ENCODE results near the gene C15orf61.

C15orf61 gene

DNA sequence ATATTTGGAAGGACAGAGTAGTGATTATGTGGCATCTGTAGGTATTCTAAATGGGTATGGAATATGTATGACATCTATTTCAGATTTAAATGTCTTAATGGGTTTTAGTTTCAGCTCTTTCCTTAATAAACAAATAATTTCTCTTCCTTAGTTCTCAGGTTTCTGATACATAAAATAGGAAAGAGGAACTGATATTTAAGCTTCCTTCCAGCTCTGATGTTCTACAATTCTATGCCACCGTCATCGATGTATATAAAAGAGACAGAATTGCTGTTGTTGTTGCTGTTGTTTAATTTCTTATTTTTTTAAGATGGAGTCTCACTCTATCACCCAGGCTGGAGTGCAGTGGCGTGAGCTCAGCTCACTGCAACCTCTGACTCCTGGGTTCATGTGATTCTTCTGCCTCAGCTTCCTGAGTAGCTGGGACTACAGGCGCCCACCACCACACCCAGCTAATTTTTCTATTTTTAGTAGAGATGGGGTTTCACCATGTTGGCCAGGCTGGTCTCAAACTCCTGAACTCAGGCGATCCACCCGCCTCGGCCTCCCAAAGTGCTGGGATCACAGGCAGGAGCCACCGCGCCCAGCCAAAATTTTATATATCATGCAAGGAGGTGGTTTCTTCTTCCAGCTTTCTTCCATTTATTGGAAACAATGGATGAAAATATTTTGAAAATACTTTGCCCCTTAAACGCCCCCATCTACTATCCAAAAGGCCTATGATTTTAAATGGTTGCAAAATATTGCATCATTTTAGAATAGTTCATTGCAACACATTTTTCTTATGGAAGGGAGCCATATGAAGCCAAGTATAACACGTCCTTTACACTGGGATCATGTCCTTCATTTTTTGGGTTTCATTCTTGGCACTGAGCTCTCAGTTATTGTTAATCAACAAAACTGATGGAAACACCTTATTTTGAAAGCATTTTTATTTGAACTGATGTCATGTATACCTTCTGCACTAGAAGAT is 13.9 kb upstream of the C15orf61 start:
- no peak for TF ChIP-seq GATA1 (IDR thresholded peaks at IDR 0.05; ENCODE audit: low read depth, low read length)
- TF ChIP-seq POLR2A (IDR thresholded peaks at IDR 0.05; ENCODE audit: low read length): no peak
- peak in 1 of 2 experiments; percentile 23 for DNase-seq

- TF ChIP-seq POLR2A (IDR thresholded peaks at IDR 0.05; ENCODE audit: low read length): no peak
- TF ChIP-seq GATA1 (IDR thresholded peaks at IDR 0.05; ENCODE audit: low read depth, low read length): no peak
- no peak for DNase-seq
Measured at GRCh38 chr15:67508407-67508806, 12.5 kb upstream of the C15orf61 start.

DNA sequence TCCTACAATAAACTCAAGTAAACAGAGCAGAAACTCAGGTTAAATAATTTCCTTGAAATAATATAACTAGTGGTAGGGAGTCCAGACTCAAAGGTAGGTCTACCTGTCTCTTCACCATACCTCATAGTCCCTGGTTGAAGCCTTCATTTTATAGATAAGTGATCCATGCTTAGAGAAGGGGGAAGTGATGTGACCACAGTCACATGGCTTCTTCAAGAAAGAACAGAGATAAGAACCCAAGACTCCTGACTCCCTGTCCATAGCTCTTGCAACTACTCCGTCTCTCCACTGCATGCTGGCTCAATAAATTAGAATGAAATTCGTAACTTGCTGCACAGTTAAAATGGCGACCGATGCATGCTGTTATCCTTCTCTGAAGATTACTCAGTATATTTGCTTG is 11.0 kb upstream of the C15orf61 start:
- peak; percentile 7 to 17 for DNase-seq
- TF ChIP-seq GATA1 (IDR thresholded peaks at IDR 0.05; ENCODE audit: low read depth, low read length) (no peak), POLR2A (IDR thresholded peaks at IDR 0.05; ENCODE audit: low read length) (no peak)

DNA sequence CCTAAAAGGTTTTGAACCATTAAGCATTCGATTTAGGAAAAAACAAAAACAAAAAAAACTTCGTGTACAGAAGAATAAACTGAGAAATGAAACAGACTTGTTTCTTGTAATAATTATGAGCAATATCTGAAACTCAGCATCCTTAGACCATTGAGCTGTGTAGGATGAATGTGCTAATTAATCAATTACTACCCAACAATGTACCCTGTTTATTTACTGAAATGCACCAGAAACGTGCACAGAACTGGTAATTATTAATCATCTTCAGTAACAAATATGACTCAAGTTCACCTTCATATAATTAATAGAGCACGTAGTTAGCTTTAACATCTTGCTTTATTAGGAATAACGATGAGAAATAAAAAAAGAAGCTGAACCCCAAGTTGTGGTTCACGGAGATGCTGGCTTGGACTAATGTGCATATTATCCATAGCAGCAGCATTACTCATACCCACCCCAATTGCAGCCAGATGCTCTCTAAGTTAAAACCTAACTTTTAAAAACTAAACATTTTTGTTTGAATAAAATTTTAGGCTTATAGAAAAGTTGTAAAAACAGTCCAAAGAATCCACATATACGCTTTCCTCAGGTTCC is 10.2 kb upstream of the C15orf61 start:
- no peak for DNase-seq
- TF ChIP-seq GATA1 (IDR thresholded peaks at IDR 0.05; ENCODE audit: low read depth, low read length): no peak
- no peak for TF ChIP-seq POLR2A (IDR thresholded peaks at IDR 0.05; ENCODE audit: low read length)

DNA sequence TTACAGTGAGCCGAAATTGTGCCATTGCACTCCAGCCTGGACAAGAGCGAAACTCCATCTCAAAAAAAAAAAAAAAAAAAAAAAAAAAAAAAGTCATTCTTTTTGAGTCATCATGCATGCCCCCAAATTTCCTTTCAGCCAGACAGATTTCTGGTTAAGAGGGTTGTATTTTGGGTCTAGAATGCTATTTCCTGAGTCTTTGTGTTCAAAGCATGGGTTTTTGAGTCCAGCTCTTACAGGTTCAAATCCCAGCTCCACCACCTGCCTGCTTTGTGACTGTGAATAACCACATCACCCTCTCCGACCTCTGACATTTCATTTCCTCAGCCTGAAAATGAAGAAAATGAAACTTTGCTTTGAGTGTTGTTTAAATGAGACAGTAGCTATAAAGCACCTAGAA is 9.3 kb upstream of the C15orf61 start:
- DNase-seq: no peak
- no peak for TF ChIP-seq GATA1 (IDR thresholded peaks at IDR 0.05; ENCODE audit: low read depth, low read length)
- no peak for TF ChIP-seq POLR2A (IDR thresholded peaks at IDR 0.05; ENCODE audit: low read length)

GRCh38 chr15:67512140-67512539 is 8.8 kb upstream of the C15orf61 start:
- TF ChIP-seq POLR2A (IDR thresholded peaks at IDR 0.05; ENCODE audit: low read length): no peak
- TF ChIP-seq GATA1 (IDR thresholded peaks at IDR 0.05; ENCODE audit: low read depth, low read length): no peak
- DNase-seq: no peak

GRCh38 chr15:67512933-67513714 is 7.8 kb upstream of the C15orf61 start:
- TF ChIP-seq GATA1 (IDR thresholded peaks at IDR 0.05; ENCODE audit: low read depth, low read length) (no peak), POLR2A (IDR thresholded peaks at IDR 0.05; ENCODE audit: low read length) (no peak)
- DNase-seq: no peak

DNA sequence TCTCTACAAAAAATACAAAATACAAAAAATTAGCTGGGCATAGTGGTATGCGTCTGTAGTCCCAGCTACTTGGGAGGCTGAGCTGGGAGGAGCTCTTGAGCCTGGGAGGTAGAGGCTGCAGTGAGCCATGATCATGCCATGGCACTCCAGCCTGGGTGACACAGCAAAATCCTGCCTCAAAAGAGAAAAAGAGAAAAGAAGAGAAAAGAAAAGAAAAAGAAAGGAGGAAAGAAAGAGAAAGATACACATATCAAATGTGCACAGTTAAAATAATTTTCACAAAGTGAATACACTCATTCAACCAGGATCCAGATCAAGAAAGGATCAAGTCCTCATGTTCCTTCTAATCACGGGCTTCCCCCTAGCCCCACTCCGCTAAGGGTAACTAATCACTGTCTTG is 5.8 kb upstream of the C15orf61 start:
- TF ChIP-seq POLR2A (IDR thresholded peaks at IDR 0.05; ENCODE audit: low read length) (no peak), GATA1 (IDR thresholded peaks at IDR 0.05; ENCODE audit: low read depth, low read length) (no peak)
- DNase-seq: no peak

DNA sequence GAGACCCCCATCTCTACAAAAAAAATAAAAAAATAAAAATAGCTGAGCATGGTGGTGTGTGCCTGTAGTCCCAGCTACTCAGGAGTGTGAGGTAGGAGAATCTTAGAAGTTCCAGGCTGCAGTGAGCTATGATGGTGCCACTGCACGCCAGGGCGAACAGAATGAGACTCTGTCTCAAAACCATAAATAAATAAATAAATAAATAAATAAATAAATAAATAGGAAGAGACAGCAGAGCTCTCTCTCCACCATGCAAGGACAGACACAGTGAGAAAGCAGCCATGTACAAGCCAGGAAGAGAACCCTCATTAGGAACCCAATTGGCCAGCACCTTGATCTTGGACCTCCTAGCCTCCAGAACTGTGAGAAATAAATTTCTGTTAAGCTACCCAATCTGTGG is 5.4 kb upstream of the C15orf61 start:
- TF ChIP-seq POLR2A (IDR thresholded peaks at IDR 0.05; ENCODE audit: low read length): no peak
- TF ChIP-seq GATA1 (IDR thresholded peaks at IDR 0.05; ENCODE audit: low read depth, low read length): no peak

DNA sequence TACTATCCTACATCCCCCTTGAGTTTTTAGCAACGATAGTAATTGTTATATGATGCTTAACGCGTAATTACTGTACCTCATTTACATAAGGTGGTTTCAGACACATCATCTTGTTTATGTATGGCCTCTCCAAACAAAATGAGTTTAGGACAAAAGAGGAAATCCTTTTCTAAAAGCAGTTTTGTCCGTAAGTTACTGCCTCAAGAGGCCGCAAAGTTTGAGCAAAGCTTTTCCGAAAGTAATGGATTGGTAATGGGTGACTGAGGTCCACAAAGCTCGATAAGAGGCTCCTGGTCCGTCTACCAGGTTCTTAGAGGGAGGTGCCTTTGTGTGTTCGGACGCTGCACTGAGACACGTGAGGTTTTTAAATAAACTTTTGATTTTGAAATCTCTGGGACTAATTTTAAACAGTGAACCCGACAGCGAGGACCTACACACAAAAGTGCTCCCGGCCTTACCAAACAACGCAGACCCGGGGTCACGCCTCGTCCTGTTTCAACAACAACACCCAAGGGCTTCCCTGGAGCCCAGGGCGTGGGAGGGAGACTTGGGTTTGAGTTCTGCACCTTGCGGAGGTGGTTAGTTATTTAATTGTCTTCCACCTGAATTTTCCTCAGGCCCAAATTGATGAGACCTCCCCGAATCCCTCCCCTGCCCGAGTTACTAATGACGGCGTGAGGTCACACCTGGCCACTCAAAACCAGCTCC is 456 bp upstream of the C15orf61 start:
- DNase-seq: no peak
- TF ChIP-seq GATA1 (IDR thresholded peaks at IDR 0.05; ENCODE audit: low read depth, low read length) (no peak), POLR2A (IDR thresholded peaks at IDR 0.05; ENCODE audit: low read length) (no peak)

More for the DNA sequence above, 5.4 kb upstream of the C15orf61 start:
- no peak for DNase-seq

DNA sequence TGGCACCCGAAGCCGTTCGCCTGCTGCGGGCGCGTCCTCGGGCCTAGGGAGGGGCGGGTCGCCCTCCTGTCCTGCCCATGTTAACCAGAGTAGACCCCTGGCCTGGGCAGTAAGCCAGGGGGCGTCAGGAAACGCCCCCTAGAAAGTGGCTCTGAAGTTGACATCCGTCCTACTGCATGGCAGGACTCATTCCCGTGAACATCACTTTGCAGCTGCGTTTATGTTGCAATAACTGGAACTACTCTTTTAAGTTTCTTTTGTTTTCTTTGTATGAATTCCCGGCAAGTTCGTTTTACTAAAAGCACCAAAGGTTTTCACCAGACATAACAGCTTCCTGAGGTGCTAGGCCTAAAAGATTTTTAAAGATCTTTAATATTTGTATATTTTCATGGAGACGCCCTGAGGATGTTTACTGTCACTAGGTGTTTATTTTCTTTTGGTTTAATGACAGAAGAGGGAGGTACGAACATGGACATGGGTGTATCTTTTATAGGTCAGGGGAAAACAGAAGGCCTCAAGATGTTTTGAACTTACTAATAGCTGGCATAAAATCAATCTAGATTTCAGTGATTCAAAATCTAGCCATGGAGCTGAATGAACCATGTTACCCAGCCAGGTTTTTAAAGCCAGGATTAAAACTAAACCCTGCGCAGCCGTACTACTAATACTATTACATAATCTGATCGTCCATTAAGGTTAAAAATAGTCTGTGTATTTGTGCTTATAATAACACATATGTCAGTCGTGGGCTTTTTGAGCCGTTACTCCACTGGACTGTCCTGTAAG is 1.0 kb downstream of the C15orf61 start:
- no peak for TF ChIP-seq GATA1 (IDR thresholded peaks at IDR 0.05; ENCODE audit: low read depth, low read length)
- no peak for TF ChIP-seq POLR2A (IDR thresholded peaks at IDR 0.05; ENCODE audit: low read length)
- DNase-seq: peak; percentile 41 to 60

DNA sequence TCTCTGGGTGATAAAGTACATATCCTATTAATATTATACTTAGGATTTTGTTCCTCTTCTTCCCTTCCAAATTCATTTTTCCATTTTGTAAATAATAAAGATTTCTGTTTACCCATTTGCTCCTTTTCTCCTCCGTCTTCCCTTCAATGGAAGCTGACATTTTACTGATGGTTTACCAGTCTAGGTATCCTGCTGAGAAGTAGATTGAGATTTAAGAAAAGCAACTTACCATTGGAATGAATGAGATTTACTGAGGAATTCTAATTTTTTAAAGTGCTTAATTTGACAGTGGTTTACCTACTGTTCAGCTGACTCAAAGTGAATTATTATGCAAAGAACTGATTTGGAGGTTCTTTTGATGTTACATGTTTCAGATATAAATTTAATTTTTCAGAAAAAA is 2.4 kb downstream of the C15orf61 start:
- TF ChIP-seq POLR2A (IDR thresholded peaks at IDR 0.05; ENCODE audit: low read length): no peak
- no peak for TF ChIP-seq GATA1 (IDR thresholded peaks at IDR 0.05; ENCODE audit: low read depth, low read length)
- no peak for DNase-seq

- TF ChIP-seq POLR2A (IDR thresholded peaks at IDR 0.05; ENCODE audit: low read length) (no peak), GATA1 (IDR thresholded peaks at IDR 0.05; ENCODE audit: low read depth, low read length) (no peak)
- DNase-seq: no peak
Measured at GRCh38 chr15:67524235-67524634, 3.3 kb downstream of the C15orf61 start.
